Loucy (cell line): ENCODE data around the gene IRF2.

Experiments used
- H2AFZ ChIP-seq: fragments of 200-600 bp; sonication (generic); 2 replicates; pipeline ENCODE4 v1.6.0; 2016; ENCODE audit warnings: antibody characterized with exemption, mild to moderate bottlenecking, low read length, moderate library complexity
- H3F3A ChIP-seq: fragments of 200-600 bp; 2 replicates; pipeline ENCODE4 v1.6.0; 2016; ENCODE audit warnings: antibody characterized with exemption, low read depth, mild to moderate bottlenecking
- H3K27me3 ChIP-seq: fragments of 200-600 bp; sonication (generic); 2 replicates; pipeline ENCODE4 v1.6.1; 2014; ENCODE audit warnings: low read length, mild to moderate bottlenecking; ENCODE audit not compliant: insufficient read depth, poor library complexity, severe bottlenecking
- H3K36me3 ChIP-seq: fragments of 200-600 bp; sonication (generic); 2 replicates; pipeline ENCODE4 v1.6.1; 2016; ENCODE audit warnings: low read length; ENCODE audit not compliant: insufficient read depth
- H3K4me1 ChIP-seq: fragments of 200-600 bp; sonication (generic); 2 replicates; pipeline ENCODE4 v1.5.1; 2014; ENCODE audit warnings: low read length, mild to moderate bottlenecking; ENCODE audit not compliant: insufficient read depth, poor library complexity, severe bottlenecking
- H3K4me2 ChIP-seq: fragments of 200-600 bp; sonication (generic); 2 replicates; pipeline ENCODE4 v1.6.0; 2014; ENCODE audit warnings: antibody characterized with exemption, low read length, low read depth, mild to moderate bottlenecking; ENCODE audit not compliant: poor library complexity, severe bottlenecking
- H3K4me3 ChIP-seq: fragments of 200-600 bp; sonication (generic); 2 replicates; pipeline ENCODE4 v1.5.1; 2014; ENCODE audit warnings: low read length, mild to moderate bottlenecking, mixed read lengths; ENCODE audit not compliant: poor library complexity, severe bottlenecking
- H3K79me2 ChIP-seq: fragments of 200-600 bp; sonication (generic); 2 replicates; pipeline ENCODE4 v1.6.1; 2014; ENCODE audit warnings: low read length; ENCODE audit not compliant: insufficient read depth
- H3K9ac ChIP-seq: fragments of 200-600 bp; sonication (generic); 2 replicates; pipeline ENCODE4 v1.6.0; 2014; ENCODE audit warnings: mild to moderate bottlenecking, low read depth, low read length, moderate library complexity; ENCODE audit not compliant: poor library complexity, severe bottlenecking
- H3K9me2 ChIP-seq: fragments of 200-600 bp; sonication (generic); replicated peaks from 2 replicates; pipeline ENCODE4 v1.6.1; 2016; ENCODE audit warnings: low read depth, low read length, mixed read lengths
- H3K9me3 ChIP-seq: fragments of 200-600 bp; sonication (generic); 2 replicates; pipeline ENCODE4 v1.6.1; 2014; ENCODE audit warnings: mild to moderate bottlenecking, antibody characterized with exemption, low read length, low read depth; ENCODE audit not compliant: insufficient read depth
- H4K20me1 ChIP-seq: fragments of 200-600 bp; sonication (generic); 2 replicates; pipeline ENCODE4 v1.6.0; 2014; ENCODE audit warnings: antibody characterized with exemption, low read length, mild to moderate bottlenecking; ENCODE audit not compliant: insufficient read depth, poor library complexity, severe bottlenecking
- EZH2phosphoT487 ChIP-seq: fragments of 200-600 bp; IDR thresholded peaks from 2 replicates; pipeline ENCODE4 v1.6.1; 2018; ENCODE audit warnings: antibody characterized with exemption, mild to moderate bottlenecking, moderate library complexity, borderline replicate concordance
- TF ChIP-seq, protein P1 (sequence below): fragments of 200-600 bp; sonication (generic); conservative IDR thresholded peaks from 2 replicates; pipeline ENCODE4 v1.5.1; 2014; ENCODE audit warnings: mild to moderate bottlenecking, antibody characterized with exemption, low read length

The IRF2 gene

DNA sequence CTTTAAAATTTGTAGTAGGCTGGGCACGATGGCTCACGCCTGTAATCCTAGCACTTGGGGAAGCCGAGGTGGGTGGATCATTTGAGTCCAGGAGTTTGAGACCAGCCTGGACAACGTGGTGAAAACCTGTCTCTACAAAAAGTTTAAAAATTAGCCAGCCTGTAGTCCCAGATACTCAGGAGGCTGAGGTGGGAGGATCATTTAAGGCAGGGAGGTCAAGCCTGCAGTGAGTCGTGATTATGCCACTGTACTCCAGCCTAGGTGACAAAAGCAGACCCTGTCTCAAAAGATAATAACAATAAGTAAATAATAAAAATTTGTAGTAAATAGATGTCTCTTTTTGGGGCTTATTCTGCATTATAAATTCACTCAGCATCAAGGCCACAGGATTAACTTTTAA is 118.5 kb downstream of the IRF2 start:
- Histone ChIP-seq H3K27me3 (no peaks in the 10 kb centered on the region), H3F3A (peaks cover 4% of the 10 kb centered on the region; the same call in 1 of the 2 replicates), H3K4me2 (peak overlapping the region; percentile 63), H3K36me3 (no peaks in the 10 kb centered on the region), H2AFZ (no peak overlapping the region), H3K4me1 (peaks cover 24% of the 10 kb centered on the region), H3K79me2 (no peaks in the 10 kb centered on the region), H4K20me1 (no peaks in the 10 kb centered on the region), H3K9me2 (no peaks in the 10 kb centered on the region), H3K4me3 (peak overlapping the region; percentile 43), H3K9ac (peak overlapping the region; percentile 3), H3K9me3 (no peaks in the 10 kb centered on the region; the same call in 1 of the 2 replicates)
- TF ChIP-seq, protein P1, sequence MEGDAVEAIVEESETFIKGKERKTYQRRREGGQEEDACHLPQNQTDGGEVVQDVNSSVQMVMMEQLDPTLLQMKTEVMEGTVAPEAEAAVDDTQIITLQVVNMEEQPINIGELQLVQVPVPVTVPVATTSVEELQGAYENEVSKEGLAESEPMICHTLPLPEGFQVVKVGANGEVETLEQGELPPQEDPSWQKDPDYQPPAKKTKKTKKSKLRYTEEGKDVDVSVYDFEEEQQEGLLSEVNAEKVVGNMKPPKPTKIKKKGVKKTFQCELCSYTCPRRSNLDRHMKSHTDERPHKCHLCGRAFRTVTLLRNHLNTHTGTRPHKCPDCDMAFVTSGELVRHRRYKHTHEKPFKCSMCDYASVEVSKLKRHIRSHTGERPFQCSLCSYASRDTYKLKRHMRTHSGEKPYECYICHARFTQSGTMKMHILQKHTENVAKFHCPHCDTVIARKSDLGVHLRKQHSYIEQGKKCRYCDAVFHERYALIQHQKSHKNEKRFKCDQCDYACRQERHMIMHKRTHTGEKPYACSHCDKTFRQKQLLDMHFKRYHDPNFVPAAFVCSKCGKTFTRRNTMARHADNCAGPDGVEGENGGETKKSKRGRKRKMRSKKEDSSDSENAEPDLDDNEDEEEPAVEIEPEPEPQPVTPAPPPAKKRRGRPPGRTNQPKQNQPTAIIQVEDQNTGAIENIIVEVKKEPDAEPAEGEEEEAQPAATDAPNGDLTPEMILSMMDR: no peak
- TF ChIP-seq EZH2phosphoT487: no peak

DNA sequence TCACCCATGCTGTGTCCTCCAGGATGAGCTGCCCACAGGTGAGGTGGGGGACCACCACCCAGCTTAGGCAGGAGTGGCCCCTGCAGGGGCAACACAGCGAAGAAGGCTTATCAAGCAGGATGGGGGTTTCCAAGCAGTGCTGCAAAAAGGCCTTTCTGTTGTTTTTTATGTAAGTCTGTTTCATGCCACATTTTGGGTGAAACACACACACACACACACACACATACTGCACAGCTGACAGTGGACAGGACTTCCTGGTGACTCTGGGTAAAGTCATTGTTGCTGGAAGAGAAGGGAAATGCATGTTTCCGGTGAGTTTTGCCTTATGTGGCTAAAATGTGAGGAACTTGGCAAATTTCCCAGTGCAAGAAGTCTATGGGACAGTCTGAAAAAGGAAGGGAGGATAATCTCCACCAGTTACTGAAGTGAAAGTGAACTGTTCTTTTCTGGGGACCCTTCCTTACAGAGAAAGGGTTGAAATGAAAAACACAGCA is 119.2 kb downstream of the IRF2 start:
- peak overlapping the region; percentile 63 for H3K4me2 ChIP-seq
- no peaks in the 10 kb centered on the region for H3K9me2 ChIP-seq
- H4K20me1 ChIP-seq: no peaks in the 10 kb centered on the region
- H3K4me1 ChIP-seq: peaks cover 24% of the 10 kb centered on the region
- TF ChIP-seq, protein P1: no peak
- TF ChIP-seq EZH2phosphoT487: no peak
- H3K9ac ChIP-seq: peak overlapping the region; percentile 44
- H3K36me3 ChIP-seq: no peaks in the 10 kb centered on the region
- H3K9me3 ChIP-seq: no peaks in the 10 kb centered on the region; the same call in 1 of the 2 replicates
- no peak overlapping the region for H2AFZ ChIP-seq
- no peaks in the 10 kb centered on the region for H3K27me3 ChIP-seq
- H3F3A ChIP-seq: peaks cover 4% of the 10 kb centered on the region; the same call in 1 of the 2 replicates
- peak overlapping the region; percentile 43 for H3K4me3 ChIP-seq
- no peaks in the 10 kb centered on the region for H3K79me2 ChIP-seq

DNA sequence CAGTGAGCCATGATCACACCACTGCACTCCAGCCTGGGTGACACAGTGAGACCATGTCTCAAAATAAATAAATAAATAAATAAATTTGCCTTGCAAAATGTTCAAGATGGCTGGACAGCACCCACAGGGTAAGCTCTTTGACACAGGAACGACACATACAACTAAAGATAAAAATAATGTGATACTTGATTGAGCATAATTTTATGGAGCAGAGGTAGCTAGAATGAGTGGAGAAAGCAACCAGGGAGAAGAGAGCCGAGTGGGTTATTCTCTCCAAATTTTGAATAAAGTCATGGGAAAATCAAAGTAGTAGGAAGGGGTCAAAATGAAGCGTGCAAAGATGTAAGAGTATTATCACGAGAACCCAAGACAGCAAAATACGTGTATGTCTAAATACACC is 121.5 kb downstream of the IRF2 start:
- Histone ChIP-seq H4K20me1 (no peaks in the 10 kb centered on the region), H3K4me3 (no peak overlapping the region), H3K9me2 (no peaks in the 10 kb centered on the region), H2AFZ (no peak overlapping the region), H3K27me3 (no peaks in the 10 kb centered on the region), H3K4me1 (peaks cover 38% of the 10 kb centered on the region), H3K4me2 (no peak overlapping the region), H3K9me3 (no peaks in the 10 kb centered on the region; the same call in 1 of the 2 replicates), H3K36me3 (no peaks in the 10 kb centered on the region), H3K9ac (no peak overlapping the region), H3K79me2 (no peaks in the 10 kb centered on the region), H3F3A (peaks cover 4% of the 10 kb centered on the region; the same call in 1 of the 2 replicates)
- TF ChIP-seq, protein P1: no peak
- TF ChIP-seq EZH2phosphoT487: no peak
